Activated CD4-positive, alpha-beta T cell treated with anti-CD3 and anti-CD28 coated beads for 24 hours (primary cell): ENCODE data around the gene LPIN3.

ENCODE experiments used
- DNase-seq, 2 donors: peaks; one replicate each; pipeline ENCODE4 v3.0.0-alpha.2; 2020; ENCODE audit warnings: low read depth in 2 of 2

Gene LPIN3

GRCh38 chr20:41349943-41350342, 9.3 kb downstream of the LPIN3 start:
- no peak for DNase-seq

- DNase-seq = no peak
Measured at GRCh38 chr20:41350408-41350962, 9.9 kb downstream of the LPIN3 start.

- DNase-seq = no peak
Measured at GRCh38 chr20:41352106-41352505, 11.5 kb downstream of the LPIN3 start.

DNA sequence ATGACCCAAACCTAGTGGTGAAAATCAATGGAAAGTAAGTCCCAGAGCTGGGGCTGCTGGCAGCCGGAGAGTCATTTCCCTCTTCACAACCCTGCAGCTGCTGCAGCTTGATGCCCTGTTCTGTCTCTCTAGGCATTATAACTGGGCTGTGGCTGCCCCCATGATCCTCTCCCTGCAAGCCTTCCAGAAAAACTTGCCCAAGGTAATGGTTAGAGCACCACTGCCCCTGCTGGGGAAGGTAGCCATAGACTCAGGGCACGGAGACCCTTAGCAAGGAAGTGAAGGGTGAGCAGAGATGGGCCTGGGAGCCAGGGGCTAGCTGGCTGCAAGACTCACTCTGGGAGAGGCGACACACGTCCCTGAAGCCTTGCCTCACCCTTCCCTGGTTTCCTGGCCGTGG, 12.0 kb downstream of the LPIN3 start:
- DNase-seq = no peak

DNA sequence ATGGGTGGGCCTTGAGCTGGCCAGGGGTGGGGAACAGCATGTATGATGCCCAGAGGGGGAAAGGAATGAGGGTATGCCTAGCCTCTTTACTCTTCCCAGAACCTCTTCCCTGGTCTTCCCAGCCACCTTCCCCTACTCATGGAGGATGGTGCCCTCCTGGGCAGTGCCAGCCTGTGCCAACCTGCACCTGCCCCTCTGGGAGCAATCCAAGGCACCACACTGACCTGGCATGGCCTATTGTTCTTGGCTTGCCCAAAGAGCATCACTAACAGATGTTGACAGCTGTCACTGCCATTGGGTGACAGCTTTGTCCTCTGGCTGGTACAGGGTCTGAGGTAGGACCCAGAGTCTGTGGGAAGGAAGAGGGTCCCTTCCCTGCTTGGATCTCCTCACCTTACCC, 12.9 kb downstream of the LPIN3 start:
- no peak for DNase-seq

GRCh38 chr20:41355192-41355591, 14.6 kb downstream of the LPIN3 start:
- no peak for DNase-seq

DNA sequence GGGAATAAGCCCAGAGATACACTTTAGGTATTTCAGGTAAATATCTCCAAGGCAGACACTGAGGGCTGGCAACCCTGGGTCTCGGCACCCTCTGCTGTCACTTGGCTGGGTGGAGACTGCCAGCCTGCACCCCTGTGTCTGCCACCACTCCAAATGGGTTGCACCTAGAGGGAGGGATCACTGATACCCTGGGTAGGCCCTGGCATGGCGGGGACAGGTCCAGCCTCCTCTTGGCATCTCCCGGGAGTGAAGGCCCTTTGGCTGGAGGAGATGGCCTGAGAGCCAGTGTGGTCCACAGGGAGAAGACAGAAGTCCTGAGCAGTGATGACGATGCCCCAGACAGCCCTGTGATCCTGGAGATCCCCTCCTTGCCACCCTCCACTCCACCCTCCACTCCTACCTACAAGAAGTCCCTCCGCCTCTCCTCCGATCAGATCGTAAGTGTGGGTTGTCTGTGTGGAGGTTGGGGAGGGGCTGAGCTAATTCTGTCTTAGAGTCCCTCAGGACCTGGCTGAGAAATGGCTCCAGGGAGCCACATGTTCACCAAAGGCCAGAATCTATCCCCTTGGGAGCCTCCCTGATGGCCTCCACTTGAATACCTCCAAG, 15.1 kb downstream of the LPIN3 start:
- DNase-seq = no peak

DNA sequence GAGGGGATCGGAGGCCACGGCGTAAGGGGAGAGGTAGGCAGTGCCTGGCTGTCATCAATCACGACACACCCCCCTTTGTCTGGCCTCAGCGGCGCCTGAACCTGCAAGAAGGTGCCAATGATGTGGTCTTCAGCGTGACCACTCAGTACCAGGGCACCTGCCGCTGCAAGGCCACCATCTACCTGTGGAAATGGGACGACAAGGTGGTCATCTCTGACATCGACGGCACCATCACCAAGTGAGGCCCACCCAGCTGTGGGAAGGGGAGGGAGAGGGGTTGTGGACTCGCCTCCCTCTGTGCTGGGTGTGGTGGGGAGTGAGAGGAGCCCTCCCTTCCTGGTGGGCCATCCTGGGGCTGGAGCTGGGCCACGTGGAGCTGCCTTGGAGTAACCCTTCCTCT, 16.3 kb downstream of the LPIN3 start:
- DNase-seq = no peak

DNA sequence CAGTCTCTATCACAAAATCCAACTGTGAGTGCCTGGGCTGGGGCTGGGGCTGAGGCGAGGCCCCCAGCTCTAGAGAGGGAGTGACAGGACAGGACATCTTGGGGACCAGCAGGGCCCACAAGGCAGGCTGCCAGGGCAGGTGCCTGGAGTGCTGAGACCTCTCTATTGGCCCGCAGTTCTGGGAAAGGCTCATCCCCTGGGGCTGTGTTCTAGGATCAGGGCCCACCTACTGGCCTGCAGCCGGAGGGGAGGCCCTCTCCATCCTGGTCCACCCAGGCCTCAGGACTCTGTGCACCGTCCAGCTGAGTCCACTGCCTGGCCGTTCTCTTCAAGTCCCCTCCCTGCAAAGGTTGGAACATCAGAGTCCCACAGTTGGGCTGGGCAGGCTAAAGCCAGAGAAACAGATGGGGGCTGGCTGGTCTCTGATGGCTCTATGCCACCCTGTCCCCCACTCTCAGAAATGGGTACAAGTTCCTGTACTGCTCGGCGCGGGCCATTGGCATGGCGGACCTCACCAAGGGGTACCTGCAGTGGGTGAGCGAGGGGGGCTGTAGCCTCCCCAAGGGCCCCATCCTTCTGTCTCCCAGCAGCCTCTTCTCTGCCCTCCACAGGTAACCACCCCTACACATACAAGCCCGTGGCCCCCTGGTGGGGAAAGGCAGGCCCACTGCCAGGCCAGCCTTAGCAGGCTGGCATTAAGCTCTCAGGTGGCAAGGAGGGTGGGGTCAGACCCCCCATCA, 17.0 kb downstream of the LPIN3 start:
- no peak for DNase-seq

DNA sequence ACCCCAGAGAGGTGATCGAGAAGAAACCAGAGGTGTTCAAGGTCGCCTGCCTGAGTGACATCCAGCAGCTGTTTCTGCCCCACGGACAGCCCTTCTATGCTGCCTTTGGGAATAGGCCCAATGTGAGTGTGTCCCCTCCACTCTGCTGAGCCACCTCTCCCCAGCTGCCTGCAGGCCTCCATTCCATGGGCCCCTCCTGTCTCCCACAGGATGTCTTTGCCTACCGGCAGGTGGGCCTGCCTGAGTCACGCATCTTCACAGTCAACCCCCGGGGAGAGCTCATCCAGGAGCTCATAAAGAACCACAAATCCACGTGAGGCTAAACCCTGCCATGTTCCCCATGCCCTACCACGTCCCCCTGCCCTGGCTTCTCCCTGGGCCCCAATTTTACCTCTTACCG, 17.6 kb downstream of the LPIN3 start:
- DNase-seq = no peak

DNA sequence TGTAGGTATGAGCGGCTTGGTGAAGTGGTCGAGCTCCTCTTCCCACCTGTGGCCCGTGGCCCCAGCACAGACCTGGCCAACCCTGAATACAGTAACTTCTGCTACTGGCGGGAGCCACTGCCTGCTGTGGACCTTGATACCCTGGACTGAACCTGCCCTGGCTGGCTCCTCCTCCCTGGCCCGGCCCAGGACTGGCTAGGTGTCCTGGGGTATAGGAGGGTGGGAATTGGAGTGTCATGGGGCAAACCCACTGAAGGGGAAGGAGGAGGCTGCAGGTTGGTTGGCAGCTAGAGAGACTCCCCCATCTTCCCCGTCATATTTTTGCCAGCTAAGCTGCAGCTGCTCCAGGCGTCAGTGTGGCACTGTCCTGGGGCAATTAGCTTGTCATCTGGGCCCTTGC, 18.1 kb downstream of the LPIN3 start:
- DNase-seq = no peak

- no peak for DNase-seq
Measured at GRCh38 chr20:41359541-41360011, 19.0 kb downstream of the LPIN3 start.

DNA sequence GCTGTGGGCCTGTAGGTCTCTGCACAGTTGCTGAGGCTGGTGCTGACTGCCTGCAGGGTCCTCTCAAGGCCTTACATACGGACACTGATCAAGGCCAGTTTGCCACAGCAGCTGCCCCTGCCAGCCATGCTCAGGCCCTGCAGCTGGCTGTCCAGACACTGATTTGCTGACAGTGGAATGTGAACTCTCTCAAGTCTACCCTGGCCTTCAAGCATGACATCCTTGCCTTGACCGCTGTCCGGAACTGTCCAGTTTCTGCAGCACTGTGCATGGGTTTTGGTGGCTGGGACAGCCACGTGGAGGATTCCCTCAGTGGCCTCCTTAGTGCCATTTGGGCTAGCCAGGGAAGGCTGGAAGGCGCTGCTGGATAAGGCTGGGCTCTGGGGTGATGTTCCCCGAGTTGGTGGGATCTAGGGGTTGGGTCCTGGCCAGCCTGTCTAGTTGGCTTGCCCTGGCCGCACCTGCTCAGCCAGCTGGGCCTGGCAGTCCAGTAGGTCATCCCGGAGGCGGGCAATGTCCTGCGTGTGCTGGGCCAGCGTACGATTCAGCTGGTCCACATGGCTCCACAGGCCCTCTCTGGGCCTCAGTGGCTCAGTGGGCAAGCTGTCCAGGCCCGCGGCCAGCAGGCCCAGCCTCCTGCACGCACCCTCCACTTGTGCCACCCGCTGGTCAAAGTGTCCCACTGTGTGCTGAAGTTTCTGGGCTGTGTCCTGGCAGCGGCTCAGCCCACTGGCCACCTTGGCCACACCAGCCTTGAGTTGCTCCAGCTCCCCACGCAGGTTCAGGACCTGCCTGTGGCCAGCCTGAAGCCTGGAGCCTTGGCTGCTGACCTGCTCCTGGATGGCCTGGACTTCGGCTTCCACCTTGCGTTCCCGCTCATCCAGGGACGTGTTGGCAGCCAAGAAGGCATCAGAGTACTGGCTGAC, 20.5 kb downstream of the LPIN3 start:
- no peak for DNase-seq

DNA sequence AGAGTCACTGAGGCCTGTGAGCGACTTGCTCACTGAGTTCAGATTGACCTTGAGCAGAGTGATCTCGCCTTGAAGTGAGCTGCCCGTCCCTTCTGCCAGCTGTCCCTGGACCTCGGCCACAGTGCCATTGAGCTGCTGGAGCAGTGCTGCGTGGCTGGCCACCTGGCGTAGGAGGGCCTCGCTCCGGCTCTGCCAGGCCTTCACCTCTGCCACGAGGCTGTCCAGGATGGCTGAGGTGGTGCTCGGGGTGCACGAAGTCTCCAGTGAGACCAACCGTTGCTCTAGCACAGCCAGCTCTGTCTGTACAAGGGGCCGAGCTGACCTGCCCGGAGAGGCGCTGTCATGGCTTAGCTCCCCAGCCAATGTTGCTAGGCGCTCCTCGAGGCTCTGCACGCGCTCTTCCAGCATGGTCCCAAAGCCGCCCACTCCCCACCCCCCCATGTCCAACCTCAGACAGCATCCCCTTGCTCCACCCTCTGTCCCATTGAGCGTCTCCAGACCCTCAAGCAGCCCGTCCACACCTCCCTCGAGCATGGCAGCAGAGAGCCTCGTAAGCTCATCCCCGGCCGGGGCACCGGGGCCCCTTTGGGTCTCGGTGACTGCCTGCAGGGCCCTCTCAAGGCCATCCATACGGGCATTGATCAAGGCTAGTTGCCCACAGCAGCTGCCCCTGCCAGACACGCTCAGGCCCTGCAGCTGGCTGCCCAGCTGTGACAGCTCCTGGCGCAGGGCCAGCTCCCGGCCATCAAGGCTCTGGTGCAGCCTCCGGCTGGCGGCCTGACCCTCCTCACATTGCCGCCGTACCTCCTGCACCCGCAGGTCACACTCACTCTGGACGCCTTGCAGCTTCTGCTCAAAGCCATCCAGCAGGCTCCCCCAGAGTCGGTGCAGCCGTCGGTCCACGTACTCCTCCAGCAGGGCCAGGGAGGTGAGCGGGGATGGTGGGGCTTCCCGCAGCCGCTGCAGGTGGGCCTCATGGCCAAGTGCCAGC, 21.4 kb downstream of the LPIN3 start:
- DNase-seq = no peak

- no peak for DNase-seq
Measured at GRCh38 chr20:41362748-41363140, 22.1 kb downstream of the LPIN3 start.

DNA sequence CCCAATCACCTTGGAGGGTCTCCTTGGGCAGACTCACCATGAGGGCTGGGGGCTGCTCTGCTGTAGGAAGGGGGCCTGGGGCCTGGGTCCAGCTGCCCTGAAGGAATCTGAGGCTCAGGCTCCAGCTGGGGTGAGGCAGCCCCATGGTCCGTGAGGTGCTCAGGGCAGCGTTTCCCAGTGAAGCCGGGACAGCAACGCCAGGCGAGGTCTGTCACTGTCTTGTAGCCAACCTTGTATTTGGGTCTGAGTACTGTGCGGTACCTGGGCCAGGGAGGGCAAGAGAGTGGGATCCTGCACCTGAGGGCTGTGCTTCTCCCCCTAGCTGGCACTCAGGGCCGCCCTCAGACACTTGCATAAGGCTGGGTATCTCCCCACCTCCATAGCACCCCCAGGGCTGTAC, 23.0 kb downstream of the LPIN3 start:
- no peak for DNase-seq

GRCh38 chr20:41364236-41364855, 23.7 kb downstream of the LPIN3 start:
- no peak for DNase-seq

DNA sequence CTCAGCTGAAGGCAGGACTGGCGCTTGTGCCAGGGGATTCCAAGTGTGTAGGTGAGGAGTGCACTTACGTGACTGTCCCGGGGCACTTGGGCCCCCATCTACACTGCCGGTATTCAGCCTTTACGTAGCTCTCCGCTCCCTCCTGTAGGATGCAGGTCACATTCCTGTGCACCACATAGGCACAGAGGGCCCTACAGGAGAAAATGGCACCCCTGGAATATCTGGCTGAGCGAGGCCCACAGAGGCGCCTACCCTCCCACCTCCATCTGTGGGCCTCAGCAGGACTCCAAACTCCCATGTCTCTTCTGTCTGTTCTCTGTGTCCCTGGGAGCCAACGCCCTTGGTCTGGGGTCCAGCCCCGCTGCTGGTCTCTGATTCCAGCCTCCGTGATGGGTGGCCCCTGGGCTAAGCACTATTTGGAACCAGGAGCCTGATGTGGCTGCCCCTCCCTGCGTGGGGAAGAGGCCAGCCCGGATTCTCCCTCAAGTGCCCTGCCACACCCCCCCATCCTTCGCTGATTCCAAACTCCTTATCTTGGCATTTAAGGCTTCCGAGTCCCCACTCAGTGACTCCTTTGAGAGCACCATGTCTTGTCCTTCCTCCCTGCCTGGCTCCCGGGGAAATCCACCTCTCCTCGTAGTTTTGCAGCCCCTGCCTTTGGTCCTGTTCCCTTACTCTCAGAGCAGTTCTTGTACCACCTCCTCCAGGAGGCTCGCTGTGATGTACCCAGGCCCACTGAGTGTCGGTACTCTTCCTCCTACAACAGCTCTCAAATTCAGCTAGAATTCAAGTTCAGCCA, 24.5 kb downstream of the LPIN3 start:
- DNase-seq = no peak

DNA sequence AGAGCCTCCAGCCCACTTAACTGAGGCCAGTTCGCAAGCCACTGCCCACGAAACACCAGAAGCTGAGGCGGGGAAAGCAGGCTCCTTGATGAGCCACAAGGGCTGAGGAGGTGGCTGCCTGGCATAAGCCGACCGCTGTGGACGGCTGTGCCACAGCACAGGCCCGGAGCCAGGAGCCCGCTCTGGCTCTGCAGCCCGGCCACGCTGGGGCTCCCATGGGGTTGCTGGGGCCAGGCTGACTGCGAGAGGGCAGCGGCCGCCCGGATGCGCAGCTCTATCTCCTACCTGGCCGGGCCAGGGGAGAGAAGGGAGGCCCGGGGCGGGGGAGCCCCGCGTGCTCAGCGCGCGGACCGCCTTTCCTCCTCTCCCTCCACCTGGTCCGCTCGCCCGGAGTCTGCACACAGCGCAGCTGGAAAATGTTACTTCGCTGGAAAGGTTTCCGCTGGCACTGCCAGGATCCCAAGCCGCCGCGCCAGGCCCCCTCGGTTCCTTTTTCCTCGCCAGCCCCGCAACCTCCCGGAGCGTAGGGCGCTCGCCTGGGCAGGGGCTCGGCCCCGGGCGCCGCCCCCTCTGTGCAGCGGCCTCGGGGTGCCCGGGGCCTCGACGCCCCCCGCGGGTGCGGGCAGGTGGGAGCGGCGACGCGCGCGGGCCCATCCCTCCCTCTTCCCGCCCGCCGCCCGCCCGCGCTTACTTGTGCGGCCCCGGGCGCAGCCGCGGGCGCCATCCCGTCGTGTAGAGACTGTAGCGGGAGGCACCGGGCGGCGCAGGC, 25.3 kb downstream of the LPIN3 start:
- no peak for DNase-seq
